Osteocyte (in vitro differentiated cells): ENCODE measurements around the gene AK5. TPM values are rescaled to one million over a fixed set of nuclear protein-coding genes. Genes with fewer than 3 reads are reported as not detected.

Experiments used
- DNase-seq: peaks from one replicate; pipeline ENCODE4 v3.0.0; 2021; ENCODE audit warnings: mixed read lengths; ENCODE audit not compliant: unreplicated experiment; ENCODE audit errors: extremely low spot score
- H3K27ac Mint-ChIP-seq: one replicate; pipeline ENCODE4 v1.8.0; 2021; ENCODE audit warnings: mild to moderate bottlenecking, mixed read lengths; ENCODE audit not compliant: unreplicated experiment
- H3K27me3 Mint-ChIP-seq: one replicate; pipeline ENCODE4 v1.8.0; 2021; ENCODE audit warnings: mixed read lengths; ENCODE audit not compliant: unreplicated experiment
- H3K36me3 Mint-ChIP-seq: one replicate; pipeline ENCODE4 v1.8.0; 2021; ENCODE audit warnings: mixed read lengths; ENCODE audit not compliant: unreplicated experiment
- H3K4me1 Mint-ChIP-seq: one replicate; pipeline ENCODE4 v1.8.0; 2021; ENCODE audit warnings: mixed read lengths; ENCODE audit not compliant: unreplicated experiment
- H3K4me3 Mint-ChIP-seq: one replicate; pipeline ENCODE4 v1.8.0; 2021; ENCODE audit warnings: mild to moderate bottlenecking, moderate library complexity, mixed read lengths; ENCODE audit not compliant: unreplicated experiment
- H3K9me3 Mint-ChIP-seq: one replicate; pipeline ENCODE4 v1.8.0; 2021; ENCODE audit warnings: mixed read lengths; ENCODE audit not compliant: unreplicated experiment
- CTCF ChIP-seq: fragments of 200-600 bp; sonication (generic); IDR thresholded peaks from 2 replicates; pipeline ENCODE4 v1.5.0; 2021; ENCODE audit warnings: antibody characterized with exemption, mild to moderate bottlenecking, moderate library complexity
- total RNA-seq: library from RNA; stranded (reverse); gene quantifications from 2 replicates; pipeline ENCODE4 v1.2.1, GENCODE V29; 2021

AK5 gene
- total RNA-seq, 1 donor from 2014 or later, result 38.1 TPM

- H3K27ac Mint-ChIP-seq, result no peak overlapping the region
- DNase-seq, result no peak
- TF ChIP-seq CTCF, result no peak
- H3K36me3 Mint-ChIP-seq, result peaks cover 9% of the 10 kb centered on the region
- no peaks in the 10 kb centered on the region for H3K27me3 Mint-ChIP-seq
- no peak overlapping the region for H3K4me3 Mint-ChIP-seq
- no peaks in the 10 kb centered on the region for H3K9me3 Mint-ChIP-seq
- peaks cover 12% of the 10 kb centered on the region for H3K4me1 Mint-ChIP-seq
These were observed 264.2 kb downstream of the AK5 start for GRCh38 chr1:77545970-77546369.

GRCh38 chr1:77546890-77547289, 265.1 kb downstream of the AK5 start:
- peaks cover 9% of the 10 kb centered on the region for H3K36me3 Mint-ChIP-seq
- no peaks in the 10 kb centered on the region for H3K9me3 Mint-ChIP-seq
- peaks cover 12% of the 10 kb centered on the region for H3K4me1 Mint-ChIP-seq
- H3K27me3 Mint-ChIP-seq, result no peaks in the 10 kb centered on the region
- no peak for TF ChIP-seq CTCF
- H3K27ac Mint-ChIP-seq, result no peak overlapping the region
- no peak overlapping the region for H3K4me3 Mint-ChIP-seq
- no peak for DNase-seq

- peaks cover 6% of the 10 kb centered on the region for H3K36me3 Mint-ChIP-seq
- no peak overlapping the region for H3K4me3 Mint-ChIP-seq
- TF ChIP-seq CTCF, result no peak
- H3K27me3 Mint-ChIP-seq, result no peaks in the 10 kb centered on the region
- H3K4me1 Mint-ChIP-seq, result peaks cover 9% of the 10 kb centered on the region
- no peak for DNase-seq
- H3K27ac Mint-ChIP-seq, result no peak overlapping the region
- H3K9me3 Mint-ChIP-seq, result no peaks in the 10 kb centered on the region
These were observed 266.5 kb downstream of the AK5 start for GRCh38 chr1:77548285-77548684.

- Mint-ChIP-seq H3K27me3 (no peaks in the 10 kb centered on the region), H3K4me1 (peaks cover 5% of the 10 kb centered on the region), H3K4me3 (no peak overlapping the region), H3K27ac (no peak overlapping the region), H3K9me3 (no peaks in the 10 kb centered on the region), H3K36me3 (peaks cover 6% of the 10 kb centered on the region)
- DNase-seq, result no peak
- TF ChIP-seq CTCF, result no peak
These were observed 268.3 kb downstream of the AK5 start for GRCh38 chr1:77550135-77550534.

GRCh38 chr1:77552626-77553025, 270.8 kb downstream of the AK5 start:
- Mint-ChIP-seq H3K4me1 (no peaks in the 10 kb centered on the region), H3K9me3 (no peaks in the 10 kb centered on the region), H3K27ac (no peak overlapping the region), H3K36me3 (peaks cover 7% of the 10 kb centered on the region), H3K4me3 (no peak overlapping the region), H3K27me3 (no peaks in the 10 kb centered on the region)
- TF ChIP-seq CTCF, result no peak
- DNase-seq, result no peak
